ENCODE data around the gene EBF3.

EBF3 gene

GRCh38 chr10:129965425-129965808 lies 1.3 kb upstream of the EBF3 start:
- Histone ChIP-seq H3K4me3 (ENCODE audit: low read length) (peak overlapping the region; percentile 8; the same call in 1 of the 2 replicates), H3K27ac (ENCODE audit: low read length) (no peak overlapping the region), H3K4me1 (ENCODE audit: control insufficient read depth, insufficient read depth, low read length) (peaks cover 13% of the 10 kb centered on the region), H3K36me3 (ENCODE audit: control insufficient read depth, insufficient read depth, low read length) (no peaks in the 10 kb centered on the region), H3K27me3 (ENCODE audit: control insufficient read depth, insufficient read depth, low read length) (peaks cover 82% of the 10 kb centered on the region), H3K9me3 (ENCODE audit: control insufficient read depth, insufficient read depth, low read length) (no peaks in the 10 kb centered on the region)
- no peak for DNase-seq (ENCODE audit: low read depth, low spot score)
- no CpG with 5 or more reads among the region's 15 CpGs for WGBS (ENCODE audit: insufficient coverage, insufficient read length)

- Histone ChIP-seq H3K4me1 (ENCODE audit: control insufficient read depth, insufficient read depth, low read length) (peaks cover 15% of the 10 kb centered on the region), H3K4me3 (ENCODE audit: low read length) (peak overlapping the region; percentile 19; the same call in 1 of the 2 replicates), H3K9me3 (ENCODE audit: control insufficient read depth, insufficient read depth, low read length) (no peaks in the 10 kb centered on the region), H3K27ac (ENCODE audit: low read length) (no peak overlapping the region), H3K27me3 (ENCODE audit: control insufficient read depth, insufficient read depth, low read length) (peaks cover 82% of the 10 kb centered on the region), H3K36me3 (ENCODE audit: control insufficient read depth, insufficient read depth, low read length) (no peaks in the 10 kb centered on the region)
- WGBS (ENCODE audit: insufficient coverage, insufficient read length), result no CpG with 5 or more reads among the region's 82 CpGs
- no peak for DNase-seq (ENCODE audit: low read depth, low spot score)
Measured at GRCh38 chr10:129964611-129965424, 744 bp upstream of the EBF3 start.

GRCh38 chr10:129962872-129963640 lies 1.0 kb downstream of the EBF3 start:
- DNase-seq (ENCODE audit: low read depth, low spot score), result no peak
- peak overlapping the region; percentile 36; the same call in 1 of the 2 replicates for H3K4me3 ChIP-seq (ENCODE audit: low read length)
- H3K9me3 ChIP-seq (ENCODE audit: control insufficient read depth, insufficient read depth, low read length), result no peaks in the 10 kb centered on the region
- peaks cover 77% of the 10 kb centered on the region for H3K27me3 ChIP-seq (ENCODE audit: control insufficient read depth, insufficient read depth, low read length)
- WGBS (ENCODE audit: insufficient coverage, insufficient read length), result no CpG with 5 or more reads among the region's 79 CpGs
- peaks cover 12% of the 10 kb centered on the region for H3K4me1 ChIP-seq (ENCODE audit: control insufficient read depth, insufficient read depth, low read length)
- H3K36me3 ChIP-seq (ENCODE audit: control insufficient read depth, insufficient read depth, low read length), result no peaks in the 10 kb centered on the region
- no peak overlapping the region for H3K27ac ChIP-seq (ENCODE audit: low read length)

- H3K36me3 ChIP-seq (ENCODE audit: control insufficient read depth, insufficient read depth, low read length), result no peaks in the 10 kb centered on the region
- H3K4me1 ChIP-seq (ENCODE audit: control insufficient read depth, insufficient read depth, low read length), result peaks cover 4% of the 10 kb centered on the region; the same call in 1 of the 2 replicates
- WGBS (ENCODE audit: insufficient coverage, insufficient read length), result no CpG with 5 or more reads among the region's 18 CpGs
- H3K27me3 ChIP-seq (ENCODE audit: control insufficient read depth, insufficient read depth, low read length), result peaks cover 70% of the 10 kb centered on the region
- H3K9me3 ChIP-seq (ENCODE audit: control insufficient read depth, insufficient read depth, low read length), result no peaks in the 10 kb centered on the region
- no peak overlapping the region for H3K27ac ChIP-seq (ENCODE audit: low read length)
- no peak for DNase-seq (ENCODE audit: low read depth, low spot score)
- H3K4me3 ChIP-seq (ENCODE audit: low read length), result no peak overlapping the region; the same call in 1 of the 2 replicates
Measured at GRCh38 chr10:129962031-129962871, 1.8 kb downstream of the EBF3 start.

DNA sequence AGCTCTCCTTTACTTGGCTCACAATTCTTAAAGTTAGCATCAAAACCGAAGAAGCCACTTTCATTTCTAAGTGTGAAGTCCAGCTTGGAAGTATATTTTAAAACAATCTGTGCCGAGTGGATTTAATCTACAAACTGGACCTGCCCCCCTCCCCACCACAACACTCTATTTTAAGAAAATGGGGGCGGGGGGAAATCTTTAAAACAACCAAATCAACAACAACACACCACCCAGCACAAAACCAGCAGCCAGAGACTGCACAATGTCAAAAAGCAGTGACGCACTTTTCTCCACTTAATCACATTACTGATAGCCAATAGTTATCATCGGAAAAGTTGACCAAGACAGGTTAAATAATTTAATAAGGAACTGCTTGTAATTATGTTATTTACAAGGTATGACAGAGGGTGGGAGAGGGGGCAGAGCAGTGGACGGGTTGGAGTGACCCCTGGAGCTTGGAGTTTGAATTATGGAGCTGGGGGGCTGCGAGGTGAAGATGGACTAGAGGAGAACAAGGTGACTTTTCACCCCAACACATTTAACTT lies 2.8 kb downstream of the EBF3 start:
- H3K9me3 ChIP-seq (ENCODE audit: control insufficient read depth, insufficient read depth, low read length), result no peaks in the 10 kb centered on the region
- H3K27me3 ChIP-seq (ENCODE audit: control insufficient read depth, insufficient read depth, low read length), result peaks cover 67% of the 10 kb centered on the region
- no CpG with 5 or more reads among the region's 7 CpGs for WGBS (ENCODE audit: insufficient coverage, insufficient read length)
- H3K4me1 ChIP-seq (ENCODE audit: control insufficient read depth, insufficient read depth, low read length), result peaks cover 4% of the 10 kb centered on the region; the same call in 1 of the 2 replicates
- H3K36me3 ChIP-seq (ENCODE audit: control insufficient read depth, insufficient read depth, low read length), result no peaks in the 10 kb centered on the region
- no peak overlapping the region for H3K27ac ChIP-seq (ENCODE audit: low read length)
- no peak overlapping the region for H3K4me3 ChIP-seq (ENCODE audit: low read length)
- DNase-seq (ENCODE audit: low read depth, low spot score), result no peak

DNA sequence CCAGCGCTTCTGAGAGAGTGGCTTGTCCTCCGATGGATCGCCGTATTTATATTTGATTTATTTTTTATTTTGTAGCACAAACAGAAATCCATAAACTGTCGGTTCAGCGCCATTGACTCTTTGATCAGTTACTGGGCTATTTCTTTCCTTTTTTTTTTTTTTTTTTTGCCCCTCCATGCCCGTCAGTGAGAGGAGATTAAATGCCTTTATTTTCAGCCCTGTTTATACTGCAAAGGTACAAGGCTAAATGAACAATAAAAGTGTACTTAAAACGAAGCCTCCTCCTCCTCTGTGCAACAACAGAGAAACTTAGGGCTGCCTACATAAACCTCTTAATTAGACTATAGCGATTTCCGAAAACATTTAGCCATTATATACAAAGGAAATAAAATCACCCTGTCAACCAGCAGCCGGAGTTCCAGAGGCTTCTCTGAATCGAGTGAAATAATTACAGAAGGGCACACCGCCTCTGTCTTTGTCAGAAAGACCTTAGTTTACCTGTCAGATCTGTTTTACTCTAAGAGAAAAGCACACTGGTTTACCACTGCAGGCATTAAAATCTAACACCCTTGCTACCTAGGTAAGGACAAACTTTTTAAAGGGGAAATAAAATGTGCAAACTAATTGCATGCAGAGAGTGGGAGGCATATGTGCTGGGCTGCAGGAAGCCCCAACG lies 3.5 kb downstream of the EBF3 start:
- Histone ChIP-seq H3K9me3 (ENCODE audit: control insufficient read depth, insufficient read depth, low read length) (no peaks in the 10 kb centered on the region), H3K36me3 (ENCODE audit: control insufficient read depth, insufficient read depth, low read length) (no peaks in the 10 kb centered on the region), H3K4me3 (ENCODE audit: low read length) (no peak overlapping the region), H3K27me3 (ENCODE audit: control insufficient read depth, insufficient read depth, low read length) (peaks cover 67% of the 10 kb centered on the region), H3K27ac (ENCODE audit: low read length) (no peak overlapping the region), H3K4me1 (ENCODE audit: control insufficient read depth, insufficient read depth, low read length) (peaks cover 4% of the 10 kb centered on the region; the same call in 1 of the 2 replicates)
- no peak for DNase-seq (ENCODE audit: low read depth, low spot score)
- no CpG with 5 or more reads among the region's 14 CpGs for WGBS (ENCODE audit: insufficient coverage, insufficient read length)

DNA sequence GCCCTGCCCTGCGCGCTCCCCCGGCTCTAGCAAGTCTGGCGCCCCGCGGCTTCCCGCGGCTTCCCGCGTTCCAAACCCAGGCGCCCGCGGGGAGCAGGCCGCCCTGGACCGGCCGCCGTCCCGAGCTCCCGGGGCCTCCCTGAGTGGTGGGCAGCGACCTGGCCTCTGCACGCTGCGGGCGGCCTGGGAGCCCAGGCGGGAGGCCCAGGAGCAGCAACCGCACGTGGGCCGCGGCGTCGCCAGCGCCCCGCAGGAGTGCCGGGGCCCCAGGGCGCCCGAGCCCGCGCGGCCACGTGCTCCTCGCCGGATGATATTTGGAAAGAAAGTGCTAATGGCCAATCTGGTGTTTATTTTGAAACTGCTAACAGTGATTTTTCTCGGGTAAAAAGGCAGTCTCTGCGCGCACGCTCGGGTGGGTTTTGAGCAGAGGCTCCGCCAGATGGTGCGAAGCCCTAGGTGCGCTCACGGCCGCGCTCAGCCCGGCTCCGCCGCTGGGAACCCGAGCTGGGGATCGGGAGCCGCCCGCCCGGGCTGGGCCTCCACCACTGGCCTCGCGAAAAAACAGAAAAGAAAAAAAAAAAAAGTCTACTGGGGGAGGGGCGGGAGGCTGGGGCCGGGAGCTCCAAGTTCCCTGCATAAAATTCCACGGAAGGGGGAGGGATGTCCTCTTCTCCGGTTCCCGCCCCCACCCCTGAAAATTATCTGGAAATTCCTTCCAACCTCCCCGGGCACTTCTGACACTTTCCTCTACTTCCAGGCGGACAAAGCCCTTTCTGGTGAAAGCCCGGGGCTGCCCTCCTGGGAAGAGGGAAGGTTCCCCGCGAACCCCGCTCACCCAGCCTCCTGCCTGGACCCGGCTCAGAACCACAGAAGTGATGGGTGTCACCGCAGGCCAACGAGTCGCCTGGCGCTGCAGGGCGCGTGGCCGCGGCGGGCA lies 4.3 kb downstream of the EBF3 start:
- Histone ChIP-seq H3K4me1 (ENCODE audit: control insufficient read depth, insufficient read depth, low read length) (peaks cover 4% of the 10 kb centered on the region; the same call in 1 of the 2 replicates), H3K9me3 (ENCODE audit: control insufficient read depth, insufficient read depth, low read length) (no peaks in the 10 kb centered on the region), H3K27ac (ENCODE audit: low read length) (no peak overlapping the region), H3K27me3 (ENCODE audit: control insufficient read depth, insufficient read depth, low read length) (peaks cover 62% of the 10 kb centered on the region), H3K4me3 (ENCODE audit: low read length) (peak overlapping the region; percentile 30; the same call in 1 of the 2 replicates), H3K36me3 (ENCODE audit: control insufficient read depth, insufficient read depth, low read length) (no peaks in the 10 kb centered on the region)
- WGBS (ENCODE audit: insufficient coverage, insufficient read length), result no CpG with 5 or more reads among the region's 83 CpGs
- no peak for DNase-seq (ENCODE audit: low read depth, low spot score)

GRCh38 chr10:129958629-129959543 lies 5.2 kb downstream of the EBF3 start:
- Histone ChIP-seq H3K9me3 (ENCODE audit: control insufficient read depth, insufficient read depth, low read length) (no peaks in the 10 kb centered on the region), H3K27ac (ENCODE audit: low read length) (no peak overlapping the region), H3K4me3 (ENCODE audit: low read length) (peak overlapping the region; percentile 30; the same call in 1 of the 2 replicates), H3K36me3 (ENCODE audit: control insufficient read depth, insufficient read depth, low read length) (no peaks in the 10 kb centered on the region), H3K27me3 (ENCODE audit: control insufficient read depth, insufficient read depth, low read length) (peaks cover 58% of the 10 kb centered on the region), H3K4me1 (ENCODE audit: control insufficient read depth, insufficient read depth, low read length) (peaks cover 4% of the 10 kb centered on the region; the same call in 1 of the 2 replicates)
- no CpG with 5 or more reads among the region's 103 CpGs for WGBS (ENCODE audit: insufficient coverage, insufficient read length)
- no peak for DNase-seq (ENCODE audit: low read depth, low spot score)

Measured in iPS DF 6.9 (cell line).